ENCODE results near the gene CRYGB.

CRYGB gene, protein sequence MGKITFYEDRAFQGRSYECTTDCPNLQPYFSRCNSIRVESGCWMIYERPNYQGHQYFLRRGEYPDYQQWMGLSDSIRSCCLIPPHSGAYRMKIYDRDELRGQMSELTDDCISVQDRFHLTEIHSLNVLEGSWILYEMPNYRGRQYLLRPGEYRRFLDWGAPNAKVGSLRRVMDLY

DNA sequence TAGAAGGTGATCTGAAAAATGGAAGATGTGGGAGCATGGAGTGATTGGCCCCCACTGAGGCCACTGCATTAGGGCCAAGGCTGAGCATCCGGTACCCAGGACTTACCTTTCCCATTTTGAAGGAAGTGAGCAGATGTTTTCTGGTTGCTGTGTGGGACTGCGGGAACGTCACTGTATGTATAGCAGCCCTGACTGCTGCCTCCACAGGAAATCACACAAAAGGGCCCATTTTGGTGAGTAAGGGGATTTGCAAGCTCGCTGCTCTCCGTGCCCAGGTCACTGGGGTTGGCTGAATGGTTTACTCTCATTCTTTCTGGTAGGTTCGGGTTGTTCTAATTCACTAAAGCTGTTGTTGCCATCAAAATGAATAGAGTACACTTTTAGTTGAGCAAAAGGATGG lies at the start of gene CRYGB:
TSS of gene CRYGB (minus strand) at position 153 of the 400 bp plus-strand sequence. CDS start at position 115, 38 bp downstream.
- H3K36me3 ChIP-seq (ENCODE audit: insufficient read depth, low read length) = no peaks in the 10 kb centered on the region
- H3F3A ChIP-seq (ENCODE audit: low read depth) = no peaks in the 10 kb centered on the region
- H3K4me2 ChIP-seq (ENCODE audit: low read depth, low read length, poor library complexity, severe bottlenecking) = no peak within 1 kb of the TSS
- H3K9ac ChIP-seq (ENCODE audit: low read depth, low read length, poor library complexity, severe bottlenecking) = no peak within 1 kb of the TSS
- no peak for TF ChIP-seq EZH2phosphoT487 (IDR thresholded peaks at IDR 0.05; ENCODE audit: borderline replicate concordance)
- TF ChIP-seq, protein P1, sequence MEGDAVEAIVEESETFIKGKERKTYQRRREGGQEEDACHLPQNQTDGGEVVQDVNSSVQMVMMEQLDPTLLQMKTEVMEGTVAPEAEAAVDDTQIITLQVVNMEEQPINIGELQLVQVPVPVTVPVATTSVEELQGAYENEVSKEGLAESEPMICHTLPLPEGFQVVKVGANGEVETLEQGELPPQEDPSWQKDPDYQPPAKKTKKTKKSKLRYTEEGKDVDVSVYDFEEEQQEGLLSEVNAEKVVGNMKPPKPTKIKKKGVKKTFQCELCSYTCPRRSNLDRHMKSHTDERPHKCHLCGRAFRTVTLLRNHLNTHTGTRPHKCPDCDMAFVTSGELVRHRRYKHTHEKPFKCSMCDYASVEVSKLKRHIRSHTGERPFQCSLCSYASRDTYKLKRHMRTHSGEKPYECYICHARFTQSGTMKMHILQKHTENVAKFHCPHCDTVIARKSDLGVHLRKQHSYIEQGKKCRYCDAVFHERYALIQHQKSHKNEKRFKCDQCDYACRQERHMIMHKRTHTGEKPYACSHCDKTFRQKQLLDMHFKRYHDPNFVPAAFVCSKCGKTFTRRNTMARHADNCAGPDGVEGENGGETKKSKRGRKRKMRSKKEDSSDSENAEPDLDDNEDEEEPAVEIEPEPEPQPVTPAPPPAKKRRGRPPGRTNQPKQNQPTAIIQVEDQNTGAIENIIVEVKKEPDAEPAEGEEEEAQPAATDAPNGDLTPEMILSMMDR (conservative IDR thresholded peaks at IDR 0.05; ENCODE audit: low read length) = no peak
- no peaks in the 10 kb centered on the region for H3K9me3 ChIP-seq (ENCODE audit: insufficient read depth, low read depth, low read length)
- no peaks in the 10 kb centered on the region for H3K79me2 ChIP-seq (ENCODE audit: insufficient read depth, low read length)
- H3K4me1 ChIP-seq (ENCODE audit: insufficient read depth, low read length, poor library complexity, severe bottlenecking) = no peaks in the 10 kb centered on the region
- no peaks in the 10 kb centered on the region for H4K20me1 ChIP-seq (ENCODE audit: insufficient read depth, low read length, poor library complexity, severe bottlenecking)
- no peak within 1 kb of the TSS for H3K4me3 ChIP-seq (ENCODE audit: low read length, poor library complexity, severe bottlenecking)
- no peaks in the 10 kb centered on the region for H3K9me2 ChIP-seq (replicated peaks; ENCODE audit: low read depth, low read length)
- H2AFZ ChIP-seq (ENCODE audit: low read length) = no peak within 1 kb of the TSS
- H3K27me3 ChIP-seq (ENCODE audit: insufficient read depth, low read length, poor library complexity, severe bottlenecking) = no peaks in the 10 kb centered on the region

DNA sequence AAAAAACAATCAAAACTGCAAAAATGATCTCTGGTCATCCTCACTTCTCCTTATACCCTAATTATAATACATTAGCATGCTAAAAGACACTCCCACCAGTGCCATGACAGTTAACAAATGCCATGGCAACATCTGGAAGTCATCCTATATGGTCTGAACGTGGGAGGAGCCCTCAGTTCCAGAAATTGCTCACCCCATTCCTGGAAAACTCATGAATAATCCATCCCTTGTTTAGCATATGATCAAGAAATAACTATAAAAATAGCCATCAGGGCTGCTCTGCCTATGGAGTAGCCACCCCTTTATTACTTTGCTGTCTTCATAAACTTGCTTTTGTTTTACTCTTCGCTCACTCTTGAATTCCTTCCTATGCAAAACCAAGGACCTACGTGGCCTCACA lies 49.6 kb upstream of the CRYGB start:
- no peaks in the 10 kb centered on the region for H3K36me3 ChIP-seq (ENCODE audit: insufficient read depth, low read length)
- H3K4me3 ChIP-seq (ENCODE audit: low read length, poor library complexity, severe bottlenecking) = no peak overlapping the region
- H3K9ac ChIP-seq (ENCODE audit: low read depth, low read length, poor library complexity, severe bottlenecking) = no peak overlapping the region
- H2AFZ ChIP-seq (ENCODE audit: low read length) = no peak overlapping the region
- H3K4me2 ChIP-seq (ENCODE audit: low read depth, low read length, poor library complexity, severe bottlenecking) = no peak overlapping the region
- no peaks in the 10 kb centered on the region for H3K4me1 ChIP-seq (ENCODE audit: insufficient read depth, low read length, poor library complexity, severe bottlenecking)
- H3F3A ChIP-seq (ENCODE audit: low read depth) = no peaks in the 10 kb centered on the region
- no peak for TF ChIP-seq EZH2phosphoT487 (IDR thresholded peaks at IDR 0.05; ENCODE audit: borderline replicate concordance)
- TF ChIP-seq, protein P1 (conservative IDR thresholded peaks at IDR 0.05; ENCODE audit: low read length) = no peak
- no peaks in the 10 kb centered on the region for H3K9me3 ChIP-seq (ENCODE audit: insufficient read depth, low read depth, low read length)
- H4K20me1 ChIP-seq (ENCODE audit: insufficient read depth, low read length, poor library complexity, severe bottlenecking) = no peaks in the 10 kb centered on the region
- no peaks in the 10 kb centered on the region for H3K9me2 ChIP-seq (replicated peaks; ENCODE audit: low read depth, low read length)
- H3K27me3 ChIP-seq (ENCODE audit: insufficient read depth, low read length, poor library complexity, severe bottlenecking) = no peaks in the 10 kb centered on the region
- no peaks in the 10 kb centered on the region for H3K79me2 ChIP-seq (ENCODE audit: insufficient read depth, low read length)

DNA sequence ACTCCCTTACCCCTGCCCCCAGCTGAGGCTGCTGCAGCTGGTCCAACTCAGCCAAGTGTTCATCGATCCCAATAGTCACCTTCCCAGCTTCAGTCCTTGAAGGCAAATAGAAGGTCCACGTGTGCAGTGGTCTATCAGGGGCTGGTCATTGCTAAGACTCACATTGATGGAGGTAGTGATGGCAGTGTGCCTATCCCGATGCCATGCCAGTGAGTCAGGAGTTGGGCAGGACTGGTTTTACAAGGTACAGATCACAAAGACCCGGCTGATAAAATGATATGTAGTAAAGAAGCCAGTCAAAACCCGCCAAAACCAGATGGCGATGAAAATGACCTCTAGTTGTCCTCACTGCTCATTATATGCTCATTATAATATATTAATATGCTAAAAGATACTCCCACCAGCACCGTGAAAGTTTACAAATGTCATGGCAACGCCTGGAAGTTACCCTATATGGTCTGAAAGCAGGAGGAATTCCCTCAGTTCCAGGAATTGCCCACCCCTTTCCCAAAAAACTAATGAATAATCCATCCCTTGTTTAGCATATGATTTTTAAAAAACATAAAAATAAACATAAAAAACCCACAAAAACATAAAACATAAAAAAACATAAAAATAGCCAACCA lies 46.8 kb upstream of the CRYGB start:
- Histone ChIP-seq H3K4me2 (ENCODE audit: low read depth, low read length, poor library complexity, severe bottlenecking) (no peak overlapping the region), H4K20me1 (ENCODE audit: insufficient read depth, low read length, poor library complexity, severe bottlenecking) (no peaks in the 10 kb centered on the region), H2AFZ (ENCODE audit: low read length) (no peak overlapping the region), H3K4me1 (ENCODE audit: insufficient read depth, low read length, poor library complexity, severe bottlenecking) (no peaks in the 10 kb centered on the region), H3K79me2 (ENCODE audit: insufficient read depth, low read length) (no peaks in the 10 kb centered on the region), H3F3A (ENCODE audit: low read depth) (no peaks in the 10 kb centered on the region), H3K9me2 (replicated peaks; ENCODE audit: low read depth, low read length) (no peaks in the 10 kb centered on the region), H3K4me3 (ENCODE audit: low read length, poor library complexity, severe bottlenecking) (no peak overlapping the region), H3K27me3 (ENCODE audit: insufficient read depth, low read length, poor library complexity, severe bottlenecking) (no peaks in the 10 kb centered on the region), H3K36me3 (ENCODE audit: insufficient read depth, low read length) (no peaks in the 10 kb centered on the region), H3K9ac (ENCODE audit: low read depth, low read length, poor library complexity, severe bottlenecking) (no peak overlapping the region), H3K9me3 (ENCODE audit: insufficient read depth, low read depth, low read length) (no peaks in the 10 kb centered on the region)
- TF ChIP-seq EZH2phosphoT487 (IDR thresholded peaks at IDR 0.05; ENCODE audit: borderline replicate concordance) = no peak
- TF ChIP-seq, protein P1 (conservative IDR thresholded peaks at IDR 0.05; ENCODE audit: low read length) = no peak

All from Loucy (cell line).